Tibial artery (tissue), 4 donors: Measurements from ENCODE around the gene RELN.
A peak's percentile ranks its signal among the peaks of the same experiment; 100 is the strongest.

Experiments used
- DNase-seq, 2 donors: peaks; one replicate each; pipeline ENCODE4 v3.0.0-alpha.2; 2019
- H3K27ac ChIP-seq, 2 donors: fragments of 200-600 bp; sonication (generic) in 1 of 2; 1 replicate in 1 of 2; 2 replicates in 1 of 2; pipeline ENCODE4 v1.5.1; 2018 to 2019; ENCODE audit warnings: mild to moderate bottlenecking in 1 of 2
- H3K27me3 ChIP-seq, 2 donors: fragments of 200-600 bp; sonication (generic) in 1 of 2; one replicate each; pipeline versions ENCODE4 v1.5.1 to v1.6.0; 2016 to 2019
- H3K36me3 ChIP-seq, 3 donors: fragments of 200-600 bp; sonication (generic) in 2 of 3; one replicate each; pipeline ENCODE4 v1.5.1; 2016 to 2019; ENCODE audit warnings: mild to moderate bottlenecking in 2 of 3
- H3K4me1 ChIP-seq, 4 donors: fragments of 200-600 bp; sonication (generic) in 2 of 4; 1 replicate in 3 of 4; 2 replicates in 1 of 4; pipeline ENCODE4 v1.5.1; 2016 to 2019
- H3K4me3 ChIP-seq, 2 donors: fragments of 200-600 bp; sonication (generic) in 1 of 2; 1 replicate in 1 of 2; 2 replicates in 1 of 2; pipeline ENCODE4 v1.5.1; 2018 to 2019; ENCODE audit warnings: mild to moderate bottlenecking in 2 of 2
- H3K9me3 ChIP-seq, 3 donors: fragments of 200-600 bp; sonication (generic) in 1 of 3; one replicate each; pipeline ENCODE4 v1.5.1; 2016 to 2019
- intact Hi-C: fragments of 100-400 bp; cut with DNase I; formaldehyde crosslinking; loops from one replicate; pipeline ENCODE4 v1.15.0; 2023; ENCODE audit warnings: low total_unique reads
- TF ChIP-seq, protein P1 (sequence below), 2 experiments: fragments of 200-600 bp in 1 of 2; fragments of 450-650 bp in 1 of 2; IDR thresholded peaks; one replicate each; pipeline ENCODE4 v1.5.1; 2017 to 2019; ENCODE audit warnings: antibody characterized with exemption in 2 of 2, mild to moderate bottlenecking in 1 of 2, moderate library complexity in 1 of 2

RELN gene

GRCh38 chr7:103542470-103542869 lies 447.0 kb downstream of the RELN start:
- Histone ChIP-seq H3K4me3 (no peak overlapping the region), H3K4me1 (peaks cover 0 to 30% (median 8%) of the 10 kb centered on the region in 4 donors), H3K36me3 (no peaks in the 10 kb centered on the region), H3K9me3 (no peaks in the 10 kb centered on the region), H3K27me3 (no peaks in the 10 kb centered on the region), H3K27ac (no peak overlapping the region)
- TF ChIP-seq, protein P1, sequence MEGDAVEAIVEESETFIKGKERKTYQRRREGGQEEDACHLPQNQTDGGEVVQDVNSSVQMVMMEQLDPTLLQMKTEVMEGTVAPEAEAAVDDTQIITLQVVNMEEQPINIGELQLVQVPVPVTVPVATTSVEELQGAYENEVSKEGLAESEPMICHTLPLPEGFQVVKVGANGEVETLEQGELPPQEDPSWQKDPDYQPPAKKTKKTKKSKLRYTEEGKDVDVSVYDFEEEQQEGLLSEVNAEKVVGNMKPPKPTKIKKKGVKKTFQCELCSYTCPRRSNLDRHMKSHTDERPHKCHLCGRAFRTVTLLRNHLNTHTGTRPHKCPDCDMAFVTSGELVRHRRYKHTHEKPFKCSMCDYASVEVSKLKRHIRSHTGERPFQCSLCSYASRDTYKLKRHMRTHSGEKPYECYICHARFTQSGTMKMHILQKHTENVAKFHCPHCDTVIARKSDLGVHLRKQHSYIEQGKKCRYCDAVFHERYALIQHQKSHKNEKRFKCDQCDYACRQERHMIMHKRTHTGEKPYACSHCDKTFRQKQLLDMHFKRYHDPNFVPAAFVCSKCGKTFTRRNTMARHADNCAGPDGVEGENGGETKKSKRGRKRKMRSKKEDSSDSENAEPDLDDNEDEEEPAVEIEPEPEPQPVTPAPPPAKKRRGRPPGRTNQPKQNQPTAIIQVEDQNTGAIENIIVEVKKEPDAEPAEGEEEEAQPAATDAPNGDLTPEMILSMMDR (IDR thresholded peaks at IDR 0.05), result no peak
- intact Hi-C loops, result no loop called here
- DNase-seq, result no peak

GRCh38 chr7:103541947-103542346 lies 447.5 kb downstream of the RELN start:
- intact Hi-C loops, result no loop called here
- TF ChIP-seq, protein P1 (IDR thresholded peaks at IDR 0.05), result no peak

DNA sequence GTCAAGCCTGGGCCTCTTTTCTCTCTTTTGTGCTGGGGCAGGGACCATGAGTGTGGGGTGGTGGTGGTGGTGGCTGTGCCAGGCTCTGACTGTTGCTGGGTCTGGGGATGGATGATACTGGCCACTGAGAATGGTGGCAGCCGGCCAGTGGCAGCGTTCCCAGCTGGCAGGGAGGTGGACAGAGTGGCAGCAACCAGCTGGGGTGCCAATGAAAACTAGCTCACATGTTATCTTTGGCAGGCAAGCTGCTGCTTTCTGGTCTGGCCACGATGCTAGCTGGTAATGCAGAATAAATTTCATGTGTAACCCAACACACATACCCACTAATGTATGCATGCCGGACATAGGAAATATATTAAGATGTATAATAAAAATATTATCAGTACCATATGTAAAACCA lies 448.4 kb downstream of the RELN start:
- peak; percentile 72 to 94 for DNase-seq
- Histone ChIP-seq H3K27ac (peak overlapping the region in 1 of 2 donors; percentile 47), H3K4me1 (peaks cover 0 to 26% (median 8%) of the 10 kb centered on the region in 4 donors), H3K9me3 (no peaks in the 10 kb centered on the region), H3K27me3 (no peaks in the 10 kb centered on the region), H3K36me3 (no peaks in the 10 kb centered on the region), H3K4me3 (no peak overlapping the region)
- intact Hi-C loops, result no loop called here
- TF ChIP-seq, protein P1 (IDR thresholded peaks at IDR 0.05), result no peak

More at GRCh38 chr7:103541947-103542346, 447.5 kb downstream of the RELN start:
- Histone ChIP-seq H3K9me3 (no peaks in the 10 kb centered on the region), H3K4me1 (peaks cover 0 to 26% (median 8%) of the 10 kb centered on the region in 4 donors), H3K27me3 (no peaks in the 10 kb centered on the region), H3K4me3 (no peak overlapping the region), H3K27ac (no peak overlapping the region), H3K36me3 (no peaks in the 10 kb centered on the region)
- DNase-seq, result no peak

GRCh38 chr7:103540338-103540737 lies 449.1 kb downstream of the RELN start:
- intact Hi-C loops, result no loop called here
- TF ChIP-seq, protein P1 (IDR thresholded peaks at IDR 0.05), result no peak
- H3K27me3 ChIP-seq, result no peaks in the 10 kb centered on the region
- H3K36me3 ChIP-seq, result no peaks in the 10 kb centered on the region
- no peaks in the 10 kb centered on the region for H3K9me3 ChIP-seq
- no peak overlapping the region for H3K4me3 ChIP-seq
- peaks cover 0 to 26% (median 8%) of the 10 kb centered on the region in 4 donors for H3K4me1 ChIP-seq
- no peak for DNase-seq
- peak overlapping the region in 1 of 2 donors; percentile 47 for H3K27ac ChIP-seq

DNA sequence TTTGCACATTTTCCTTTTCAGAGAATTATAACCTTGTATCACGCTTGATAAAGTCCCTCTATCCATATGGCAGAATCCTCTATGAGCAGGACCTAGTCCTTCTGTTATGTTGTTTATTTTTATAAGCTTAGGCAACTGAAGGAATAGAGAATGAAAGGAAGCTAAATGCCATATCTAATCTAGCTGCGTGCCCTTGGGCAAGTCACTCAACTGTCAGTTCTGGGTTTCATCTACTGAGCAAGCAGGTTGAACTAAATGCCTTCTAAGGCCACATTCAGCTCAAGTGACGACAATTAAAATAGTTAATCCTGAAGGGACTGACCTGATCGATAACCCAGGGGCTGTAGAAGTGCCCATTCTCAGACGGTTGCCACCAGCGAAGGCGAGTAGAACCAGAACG lies 449.6 kb downstream of the RELN start:
- H3K9me3 ChIP-seq, result no peaks in the 10 kb centered on the region
- no peak overlapping the region for H3K4me3 ChIP-seq
- H3K36me3 ChIP-seq, result no peaks in the 10 kb centered on the region
- intact Hi-C loops, result no loop called here
- TF ChIP-seq, protein P1 (IDR thresholded peaks at IDR 0.05), result no peak
- H3K27me3 ChIP-seq, result no peaks in the 10 kb centered on the region
- peak overlapping the region in 1 of 2 donors; percentile 33 for H3K27ac ChIP-seq
- H3K4me1 ChIP-seq, result peaks cover 0 to 26% (median 8%) of the 10 kb centered on the region in 4 donors
- no peak for DNase-seq
